Measurements from ENCODE around the gene YIPF4.
"Not testable (repeated sequence)": the region's sequence is repeated elsewhere in the genome, so short reads cannot be mapped to it uniquely, and the experiment has no call there.

The YIPF4 gene

GRCh38 chr2:32310577-32310976 lies 32.9 kb downstream of the YIPF4 start:
- Histone ChIP-seq H3K9me2 (ENCODE audit: low read depth, low read length) (no peaks in the 10 kb centered on the region), H3F3A (ENCODE audit: insufficient read depth, low read length) (no peaks in the 10 kb centered on the region), H3K79me2 (ENCODE audit: insufficient read depth, low read length) (no peaks in the 10 kb centered on the region), H3K4me2 (ENCODE audit: low read length) (no peak overlapping the region), H3K4me1 (ENCODE audit: insufficient read depth, low read length, severe bottlenecking) (no peaks in the 10 kb centered on the region), H3K36me3 (ENCODE audit: insufficient read depth, low read length) (peaks cover 28% of the 10 kb centered on the region), H2AFZ (ENCODE audit: low read length) (no peak overlapping the region), H3K9ac (ENCODE audit: low read length) (no peak overlapping the region), H4K20me1 (ENCODE audit: insufficient read depth, low read length) (no peaks in the 10 kb centered on the region), H3K27me3 (ENCODE audit: insufficient read depth, low read length) (no peaks in the 10 kb centered on the region), H3K9me3 (ENCODE audit: low read length) (no peaks in the 10 kb centered on the region), H3K27ac (ENCODE audit: low read depth, low read length, poor library complexity, severe bottlenecking) (no peak overlapping the region), H3K4me3 (ENCODE audit: low read depth, low read length, poor library complexity, severe bottlenecking) (no peak overlapping the region)
- no peak for TF ChIP-seq CTCF (IDR thresholded peaks at IDR 0.05; ENCODE audit: low read length)
- no peak for TF ChIP-seq EZH2 (IDR thresholded peaks at IDR 0.05; ENCODE audit: borderline replicate concordance, low read length)

GRCh38 chr2:32314886-32315285 lies 37.2 kb downstream of the YIPF4 start:
- no peak for TF ChIP-seq EZH2 (IDR thresholded peaks at IDR 0.05; ENCODE audit: borderline replicate concordance, low read length)
- no peak for TF ChIP-seq CTCF (IDR thresholded peaks at IDR 0.05; ENCODE audit: low read length)
- peaks cover 10% of the 10 kb centered on the region; the same call in 1 of the 2 replicates for H3K36me3 ChIP-seq (ENCODE audit: insufficient read depth, low read length)
- no peak overlapping the region for H3K4me3 ChIP-seq (ENCODE audit: low read depth, low read length, poor library complexity, severe bottlenecking)
- no peak overlapping the region for H2AFZ ChIP-seq (ENCODE audit: low read length)
- no peak overlapping the region for H3K4me2 ChIP-seq (ENCODE audit: low read length)
- H3K27me3 ChIP-seq (ENCODE audit: insufficient read depth, low read length) = no peaks in the 10 kb centered on the region
- no peaks in the 10 kb centered on the region for H3K9me2 ChIP-seq (ENCODE audit: low read depth, low read length)
- no peaks in the 10 kb centered on the region for H3K79me2 ChIP-seq (ENCODE audit: insufficient read depth, low read length)
- no peaks in the 10 kb centered on the region for H3K4me1 ChIP-seq (ENCODE audit: insufficient read depth, low read length, severe bottlenecking)
- H3K9me3 ChIP-seq (ENCODE audit: low read length) = no peaks in the 10 kb centered on the region
- H3K27ac ChIP-seq (ENCODE audit: low read depth, low read length, poor library complexity, severe bottlenecking) = no peak overlapping the region
- no peak overlapping the region for H3K9ac ChIP-seq (ENCODE audit: low read length)
- no peaks in the 10 kb centered on the region for H4K20me1 ChIP-seq (ENCODE audit: insufficient read depth, low read length)
- no peaks in the 10 kb centered on the region for H3F3A ChIP-seq (ENCODE audit: insufficient read depth, low read length)

GRCh38 chr2:32328679-32329078 lies 51.0 kb downstream of the YIPF4 start:
- H3K4me3 ChIP-seq (ENCODE audit: low read depth, low read length, poor library complexity, severe bottlenecking); H3K4me1 ChIP-seq (ENCODE audit: insufficient read depth, low read length, severe bottlenecking); H3K36me3 ChIP-seq (ENCODE audit: insufficient read depth, low read length); H2AFZ ChIP-seq (ENCODE audit: low read length); H3K27me3 ChIP-seq (ENCODE audit: insufficient read depth, low read length); H3K27ac ChIP-seq (ENCODE audit: low read depth, low read length, poor library complexity, severe bottlenecking); H3K9ac ChIP-seq (ENCODE audit: low read length); H3K4me2 ChIP-seq (ENCODE audit: low read length); H4K20me1 ChIP-seq (ENCODE audit: insufficient read depth, low read length); H3K9me2 ChIP-seq (ENCODE audit: low read depth, low read length); H3K79me2 ChIP-seq (ENCODE audit: insufficient read depth, low read length); H3K9me3 ChIP-seq (ENCODE audit: low read length); H3F3A ChIP-seq (ENCODE audit: insufficient read depth, low read length): not testable (repeated sequence)

- not testable (repeated sequence) for H3K9ac ChIP-seq (ENCODE audit: low read length); H3K4me2 ChIP-seq (ENCODE audit: low read length); H3K9me2 ChIP-seq (ENCODE audit: low read depth, low read length); H2AFZ ChIP-seq (ENCODE audit: low read length); H4K20me1 ChIP-seq (ENCODE audit: insufficient read depth, low read length); H3K27me3 ChIP-seq (ENCODE audit: insufficient read depth, low read length); H3K36me3 ChIP-seq (ENCODE audit: insufficient read depth, low read length); H3K79me2 ChIP-seq (ENCODE audit: insufficient read depth, low read length); H3K4me1 ChIP-seq (ENCODE audit: insufficient read depth, low read length, severe bottlenecking); H3K27ac ChIP-seq (ENCODE audit: low read depth, low read length, poor library complexity, severe bottlenecking); H3K9me3 ChIP-seq (ENCODE audit: low read length); H3F3A ChIP-seq (ENCODE audit: insufficient read depth, low read length); H3K4me3 ChIP-seq (ENCODE audit: low read depth, low read length, poor library complexity, severe bottlenecking)
Observed at GRCh38 chr2:32329180-32329980, 51.7 kb downstream of the YIPF4 start.

Measured in OCI-LY1 (cell line).